Panc1 (cell line): ENCODE results near the gene CHN1. TPM values are rescaled to one million over a fixed set of nuclear protein-coding genes. Genes with fewer than 3 reads are reported as not detected.

Source experiments
- ATAC-seq: fragments of 200-7000 bp; cut with Tn5 transposase; 2 replicates; pipeline ENCODE4 v1.9.1; 2020; ENCODE audit warnings: mild to moderate bottlenecking, moderate library complexity
- BruUV-seq: library from RNA; stranded (reverse); fragments of 400-500 nt; replicated peaks from 2 replicates; lab custom pipeline; 2021; lab: Mats Ljungman, UMichigan
- CTCF ChIA-PET: fragments of 300-600 bp; sonication (Branson Sonifier 250); formaldehyde crosslinking; loops from one replicate; lab custom pipeline; 2022; ENCODE audit warnings: antibody characterized with exemption; lab: Charles Lee
- POLR2A ChIA-PET: fragments of 300-600 bp; sonication (Branson Sonifier 250); formaldehyde crosslinking; loops from one replicate; lab custom pipeline; 2022; ENCODE audit warnings: antibody characterized with exemption; lab: Charles Lee
- DNase-seq: peaks from one replicate; pipeline ENCODE4 v3.0.0-alpha.2; 2010; ENCODE audit warnings: low read depth, low spot score
- H3K27ac ChIP-seq: 2 replicates; pipeline ENCODE4 v1.5.1; 2011; ENCODE audit warnings: mild to moderate bottlenecking, low read length, inconsistent platforms
- H3K27me3 ChIP-seq: fragments of 200-500 bp; sonication (Bioruptor generic); 2 replicates; pipeline ENCODE4 v1.6.0; 2014; ENCODE audit warnings: low read length, inconsistent platforms; ENCODE audit not compliant: control insufficient read depth, insufficient read depth
- H3K36me3 ChIP-seq: fragments of 200-500 bp; sonication (Bioruptor generic); 2 replicates; pipeline ENCODE4 v1.5.1; 2014; ENCODE audit warnings: inconsistent platforms, mild to moderate bottlenecking, low read length, moderate library complexity; ENCODE audit not compliant: control insufficient read depth, insufficient read depth
- H3K4me1 ChIP-seq: 2 replicates; pipeline ENCODE4 v1.5.1; 2011; ENCODE audit warnings: inconsistent platforms, mild to moderate bottlenecking, low read length, moderate library complexity; ENCODE audit not compliant: control insufficient read depth, insufficient read depth
- H3K4me3 ChIP-seq, 2 experiments: 2 replicates each; pipeline ENCODE4 v1.5.1; 2011 to 2012; ENCODE audit warnings: low read depth in 2 of 2, low read length in 2 of 2, mild to moderate bottlenecking in 2 of 2, inconsistent platforms in 1 of 2, moderate library complexity in 1 of 2
- H3K9me3 ChIP-seq: fragments of 200-500 bp; sonication (Bioruptor generic); 2 replicates; pipeline ENCODE4 v1.5.1; 2014; ENCODE audit warnings: low read depth, mild to moderate bottlenecking, inconsistent platforms, low read length, moderate library complexity; ENCODE audit not compliant: control insufficient read depth, insufficient read depth
- POLR2AphosphoS5 ChIP-seq: IDR thresholded peaks from 2 replicates; pipeline ENCODE4 v1.6.1; 2012; ENCODE audit warnings: mild to moderate bottlenecking, low read depth, low read length, moderate library complexity
- REST ChIP-seq, 2 experiments: IDR thresholded peaks; 2 replicates each; pipeline ENCODE4 v1.6.1; 2011 to 2012; ENCODE audit warnings: low read depth in 2 of 2, control low read depth in 1 of 2, low read length in 1 of 2, mild to moderate bottlenecking in 1 of 2, moderate library complexity in 1 of 2; ENCODE audit not compliant: insufficient read depth in 1 of 2
- SIN3A ChIP-seq: IDR thresholded peaks from 2 replicates; pipeline ENCODE4 v1.6.1; 2012; ENCODE audit warnings: low read depth, mild to moderate bottlenecking, low read length, moderate library complexity, borderline replicate concordance; ENCODE audit not compliant: insufficient read depth
- TCF7L2 ChIP-seq: IDR thresholded peaks from 2 replicates; pipeline ENCODE4 v1.6.1; 2011; ENCODE audit warnings: mild to moderate bottlenecking, low read depth, low read length, inconsistent platforms
- in situ Hi-C: cut with HindIII; loops from 2 replicates; pipeline ENCODE4 v1.10.0; 2016; ENCODE audit warnings: low sequenced_read_pairs, low pct_unique_long_range_greater_than_20kb
- intact Hi-C: fragments of 100-400 bp; cut with micrococcal nuclease; formaldehyde crosslinking; loops from one replicate; pipeline ENCODE4 v1.10.0; 2022; ENCODE audit not compliant: unreplicated experiment
- total RNA-seq: library from RNA; stranded (reverse); gene quantifications from one replicate; pipeline ENCODE4 v1.2.1, GENCODE V29; 2021; ENCODE audit not compliant: unreplicated experiment
- TF ChIP-seq, protein P1 (sequence below): fragments of 450-650 bp; IDR thresholded peaks from 2 replicates; pipeline ENCODE4 v1.5.1; 2017; ENCODE audit warnings: mild to moderate bottlenecking

CHN1 gene
- total RNA-seq, 1 experiment from 2014 or later: 20.8 TPM

GRCh38 chr2:174888646-174889271 lies 116.4 kb downstream of the CHN1 start:
- DNase-seq: no peak
- in situ Hi-C loops: no loop called here
- no peak overlapping the region for H3K4me3 ChIP-seq
- ATAC-seq: no peak
- no peak overlapping the region for H3K27ac ChIP-seq
- H3K27me3 ChIP-seq: no peaks in the 10 kb centered on the region
- BruUV-seq: no TSS peak
- ChIA-PET POLR2A (no interaction called here), CTCF (no interaction called here)
- no peaks in the 10 kb centered on the region for H3K4me1 ChIP-seq
- no peaks in the 10 kb centered on the region for H3K36me3 ChIP-seq
- intact Hi-C loops: no loop called here
- TF ChIP-seq, protein P1, sequence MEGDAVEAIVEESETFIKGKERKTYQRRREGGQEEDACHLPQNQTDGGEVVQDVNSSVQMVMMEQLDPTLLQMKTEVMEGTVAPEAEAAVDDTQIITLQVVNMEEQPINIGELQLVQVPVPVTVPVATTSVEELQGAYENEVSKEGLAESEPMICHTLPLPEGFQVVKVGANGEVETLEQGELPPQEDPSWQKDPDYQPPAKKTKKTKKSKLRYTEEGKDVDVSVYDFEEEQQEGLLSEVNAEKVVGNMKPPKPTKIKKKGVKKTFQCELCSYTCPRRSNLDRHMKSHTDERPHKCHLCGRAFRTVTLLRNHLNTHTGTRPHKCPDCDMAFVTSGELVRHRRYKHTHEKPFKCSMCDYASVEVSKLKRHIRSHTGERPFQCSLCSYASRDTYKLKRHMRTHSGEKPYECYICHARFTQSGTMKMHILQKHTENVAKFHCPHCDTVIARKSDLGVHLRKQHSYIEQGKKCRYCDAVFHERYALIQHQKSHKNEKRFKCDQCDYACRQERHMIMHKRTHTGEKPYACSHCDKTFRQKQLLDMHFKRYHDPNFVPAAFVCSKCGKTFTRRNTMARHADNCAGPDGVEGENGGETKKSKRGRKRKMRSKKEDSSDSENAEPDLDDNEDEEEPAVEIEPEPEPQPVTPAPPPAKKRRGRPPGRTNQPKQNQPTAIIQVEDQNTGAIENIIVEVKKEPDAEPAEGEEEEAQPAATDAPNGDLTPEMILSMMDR: no peak
- no peaks in the 10 kb centered on the region for H3K9me3 ChIP-seq

DNA sequence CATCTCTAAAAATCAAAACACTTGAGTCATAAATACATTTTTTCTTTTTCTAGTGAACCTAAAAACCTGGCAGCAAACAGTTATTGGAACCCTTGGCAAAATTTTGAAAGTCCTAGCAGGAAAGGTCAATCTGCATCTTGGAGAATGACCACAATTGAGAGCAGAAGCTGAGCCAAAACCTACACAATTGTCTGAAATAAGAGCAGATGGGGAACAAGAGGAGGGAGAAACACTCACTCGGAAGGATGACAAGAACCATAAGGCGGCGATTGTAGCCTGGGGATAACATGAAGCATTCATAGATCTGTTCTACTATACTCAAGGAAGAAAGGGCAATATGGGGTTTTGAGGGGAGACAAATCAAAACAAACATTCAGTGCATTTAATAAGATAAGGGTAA lies 117.0 kb downstream of the CHN1 start:
- no peak overlapping the region for H3K27ac ChIP-seq
- H3K9me3 ChIP-seq: no peaks in the 10 kb centered on the region
- H3K4me3 ChIP-seq: no peak overlapping the region
- no TSS peak for BruUV-seq
- H3K27me3 ChIP-seq: no peaks in the 10 kb centered on the region
- intact Hi-C loops (no loop called here), in situ Hi-C loops (no loop called here)
- DNase-seq: no peak
- ChIA-PET POLR2A (no interaction called here), CTCF (no interaction called here)
- H3K4me1 ChIP-seq: no peaks in the 10 kb centered on the region
- no peak for TF ChIP-seq POLR2AphosphoS5
- TF ChIP-seq, protein P1: no peak
- TF ChIP-seq SIN3A: no peak
- TF ChIP-seq REST (IDR thresholded peaks at IDR 0.05; ENCODE audit: insufficient read depth in 1 of 2, low read depth in 2 of 2, low read length in 1 of 2): no peak
- TF ChIP-seq TCF7L2: no peak
- no peak for ATAC-seq
- no peaks in the 10 kb centered on the region for H3K36me3 ChIP-seq
